Panc1 (cell line): ENCODE measurements around the gene SOCS1.

Source experiments
- CTCF ChIP-seq: fragments of 450-650 bp; IDR thresholded peaks from 2 replicates; pipeline ENCODE4 v1.5.1; 2017; ENCODE audit warnings: mild to moderate bottlenecking
- SIN3A ChIP-seq: IDR thresholded peaks from 2 replicates; pipeline ENCODE4 v1.6.1; 2012; ENCODE audit warnings: low read depth, mild to moderate bottlenecking, low read length, moderate library complexity, borderline replicate concordance; ENCODE audit not compliant: insufficient read depth

DNA sequence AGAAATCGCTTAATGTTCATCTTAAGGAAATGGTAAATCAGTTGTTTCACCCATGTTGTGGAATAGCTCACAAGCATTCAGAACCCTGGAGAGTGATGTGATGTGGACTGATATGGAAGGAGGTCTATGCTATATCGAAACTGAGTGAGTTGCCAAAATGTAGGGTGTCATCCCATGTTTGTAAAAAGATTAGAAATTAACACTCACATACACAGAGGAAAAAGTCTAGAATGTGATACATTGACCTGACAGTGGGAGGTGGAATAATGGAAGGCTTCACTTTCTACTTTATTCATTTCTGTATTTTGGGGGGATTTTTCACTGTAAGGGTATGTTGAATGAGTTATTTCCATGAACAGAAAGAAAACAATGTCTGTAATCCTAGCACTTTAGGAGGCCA lies 29.8 kb upstream of the SOCS1 start:
- TF ChIP-seq CTCF = no peak
- no peak for TF ChIP-seq SIN3A
